HG03280 (cell line): ENCODE data around the gene GLIPR2.
"Not testable (repeated sequence)": the region's sequence is repeated elsewhere in the genome, so short reads cannot be mapped to it uniquely, and the experiment has no call there.

Experiments
- ATAC-seq: cut with Tn5 transposase; IDR thresholded peaks from one replicate; pipeline ENCODE4 v1.9.1; 2021; ENCODE audit warnings: mild to moderate bottlenecking, moderate library complexity; ENCODE audit not compliant: unreplicated experiment

GLIPR2 gene

DNA sequence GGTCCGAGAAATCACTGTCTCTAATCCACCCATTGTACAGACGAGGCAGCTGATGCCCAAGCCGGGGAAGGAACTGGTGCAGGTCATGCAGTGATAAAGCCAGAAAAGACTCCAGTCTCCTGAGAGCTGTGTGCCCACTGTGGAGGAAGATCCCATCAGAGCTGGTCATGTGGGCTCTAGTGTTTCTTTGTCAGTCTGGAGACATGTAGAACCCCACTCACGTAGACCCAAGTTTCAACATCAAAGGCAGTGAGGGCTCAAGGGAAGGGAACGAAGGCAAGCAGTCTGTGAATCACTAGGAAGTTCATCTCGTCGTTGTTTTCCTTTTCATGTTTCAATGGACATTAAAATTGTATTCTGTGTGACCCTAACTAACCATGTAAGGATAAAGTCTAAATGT is 14.6 kb upstream of the GLIPR2 start:
- no peak for ATAC-seq

- ATAC-seq: no peak
These were observed 13.0 kb upstream of the GLIPR2 start for GRCh38 chr9:36123515-36123914.

- no peak for ATAC-seq
These were observed 11.3 kb upstream of the GLIPR2 start for GRCh38 chr9:36125062-36125855.

DNA sequence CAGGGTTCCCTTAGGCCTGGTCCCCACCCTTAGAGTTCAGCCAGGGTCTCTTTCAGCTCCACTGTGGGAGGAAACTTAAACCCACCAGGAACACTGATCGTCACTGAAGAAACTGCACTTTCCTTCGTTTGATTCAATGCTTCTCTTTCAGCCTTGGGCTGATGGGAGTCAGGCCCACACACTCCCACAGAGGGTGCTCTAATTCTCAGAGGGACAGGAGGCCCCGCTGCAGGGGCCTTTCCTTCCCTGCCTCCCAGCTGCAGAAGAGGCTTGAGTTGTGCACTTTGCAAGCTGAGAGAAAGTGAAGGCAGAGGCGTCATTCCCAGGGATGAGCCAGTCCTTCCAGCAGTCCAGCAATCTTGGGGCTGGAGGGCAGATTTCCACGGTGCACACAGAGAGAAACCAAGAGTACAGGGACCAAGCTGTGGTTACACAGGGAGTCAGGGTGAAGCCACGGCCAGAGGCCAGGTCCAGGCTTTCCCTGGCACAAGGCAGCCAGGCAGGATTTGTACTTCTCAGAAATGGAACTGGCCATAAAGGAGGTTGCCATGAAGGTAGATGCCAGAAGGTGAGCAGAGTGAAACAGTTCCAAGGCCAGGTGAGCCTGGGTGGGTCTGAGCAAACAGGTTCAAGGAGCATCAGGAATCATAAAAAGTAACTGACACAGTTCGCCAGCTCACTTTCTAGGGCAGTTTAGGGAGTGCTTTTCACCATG is 10.4 kb upstream of the GLIPR2 start:
- no peak for ATAC-seq

DNA sequence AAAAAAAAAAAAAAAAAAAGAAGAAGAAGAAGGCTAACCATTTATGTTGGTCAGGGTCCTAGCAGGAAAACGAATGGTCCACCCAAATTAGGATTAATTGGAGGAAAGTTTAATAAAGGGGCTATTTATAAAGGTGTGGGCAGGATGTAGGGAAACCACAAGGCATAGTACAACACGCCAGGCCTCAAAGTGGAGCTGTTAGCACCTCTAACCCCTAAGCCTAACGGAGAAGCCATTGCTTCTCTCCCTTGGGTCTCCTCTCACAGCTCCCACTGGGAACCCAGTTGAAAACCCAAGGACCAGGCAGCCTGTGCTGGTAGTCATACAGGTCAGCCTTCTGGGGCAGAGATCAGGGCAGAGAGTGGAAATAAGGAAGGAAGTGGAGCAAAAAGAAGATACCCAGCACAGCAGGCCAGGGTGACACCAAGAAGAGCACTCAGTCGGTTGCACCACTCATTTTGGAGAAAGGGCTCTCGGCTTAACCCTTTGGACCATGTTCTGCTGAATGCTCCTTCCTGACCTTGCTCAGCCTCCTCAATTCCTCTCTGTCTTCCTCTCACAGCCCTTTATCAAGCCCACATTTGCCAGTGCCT is 8.8 kb upstream of the GLIPR2 start:
- no peak for ATAC-seq

GRCh38 chr9:36128349-36128748 is 8.2 kb upstream of the GLIPR2 start:
- ATAC-seq: no peak

GRCh38 chr9:36129139-36129538 is 7.4 kb upstream of the GLIPR2 start:
- ATAC-seq: no peak

GRCh38 chr9:36131666-36132065 is 4.9 kb upstream of the GLIPR2 start:
- not testable (repeated sequence) for ATAC-seq

- ATAC-seq: no peak
These were observed 4.4 kb upstream of the GLIPR2 start for GRCh38 chr9:36132086-36132485.

DNA sequence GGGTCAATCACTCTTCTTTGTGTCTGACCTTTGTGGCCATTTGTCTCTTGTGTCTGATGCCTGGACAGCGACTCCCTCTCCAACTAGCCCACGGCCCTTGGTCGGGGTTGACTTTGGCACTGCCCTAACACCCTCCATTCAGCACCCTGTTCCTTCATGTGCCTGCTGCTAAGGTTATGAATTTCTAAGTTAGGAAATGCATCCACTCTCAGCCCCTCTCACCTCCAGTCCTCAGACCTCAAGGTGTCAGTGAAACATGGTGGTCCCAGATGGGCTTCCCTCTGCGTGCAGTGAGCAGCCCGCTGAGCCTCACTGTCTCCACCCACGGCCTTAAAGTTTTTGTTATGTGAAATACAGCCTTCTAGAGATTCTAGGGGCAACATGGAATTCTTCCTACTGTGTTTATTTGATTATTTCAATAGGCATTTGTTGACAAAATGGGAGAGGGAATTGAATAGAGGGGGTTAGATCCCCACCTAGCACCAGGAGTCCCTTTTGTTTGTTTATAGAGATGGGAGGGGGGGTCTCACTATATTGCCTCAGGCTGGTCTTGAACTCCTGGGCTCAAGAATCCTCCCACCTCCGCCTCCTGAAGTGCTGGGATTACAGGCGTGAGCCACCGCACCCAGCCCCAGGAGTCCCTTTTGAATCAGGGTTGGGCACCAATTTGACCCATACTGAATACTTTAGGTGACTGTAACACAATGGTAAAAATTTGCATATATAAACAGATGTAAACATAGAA is 1.6 kb upstream of the GLIPR2 start:
- no peak for ATAC-seq

DNA sequence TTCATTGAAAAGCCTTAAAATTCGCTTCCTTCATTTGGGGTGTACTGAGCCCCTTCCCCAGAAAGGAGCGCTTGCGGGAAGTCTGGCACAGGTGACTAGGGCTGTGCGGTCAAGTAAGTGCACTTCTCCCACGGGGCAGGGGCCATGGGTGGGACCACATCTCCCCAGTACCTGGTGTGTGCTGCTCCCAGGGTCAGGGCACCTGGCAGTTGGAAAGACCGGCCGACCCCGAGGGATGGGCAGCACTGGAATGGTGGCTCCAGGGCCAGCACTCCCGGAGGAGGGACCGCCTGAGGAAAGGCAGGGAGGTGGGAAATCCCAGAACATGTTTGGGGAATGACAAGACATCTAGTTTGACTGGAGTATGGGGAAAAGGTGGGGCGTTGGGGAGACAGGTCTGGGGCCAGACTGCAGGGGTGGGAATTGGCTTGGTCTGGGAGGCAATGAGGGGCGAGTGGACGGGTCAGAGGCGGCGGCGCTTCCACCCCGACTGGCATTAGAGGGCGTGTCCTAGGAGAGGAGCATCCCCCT is 727 bp upstream of the GLIPR2 start:
- no peak for ATAC-seq

GRCh38 chr9:36136894-36137391 is 410 bp downstream of the GLIPR2 start:
- peak; percentile 38 for ATAC-seq

DNA sequence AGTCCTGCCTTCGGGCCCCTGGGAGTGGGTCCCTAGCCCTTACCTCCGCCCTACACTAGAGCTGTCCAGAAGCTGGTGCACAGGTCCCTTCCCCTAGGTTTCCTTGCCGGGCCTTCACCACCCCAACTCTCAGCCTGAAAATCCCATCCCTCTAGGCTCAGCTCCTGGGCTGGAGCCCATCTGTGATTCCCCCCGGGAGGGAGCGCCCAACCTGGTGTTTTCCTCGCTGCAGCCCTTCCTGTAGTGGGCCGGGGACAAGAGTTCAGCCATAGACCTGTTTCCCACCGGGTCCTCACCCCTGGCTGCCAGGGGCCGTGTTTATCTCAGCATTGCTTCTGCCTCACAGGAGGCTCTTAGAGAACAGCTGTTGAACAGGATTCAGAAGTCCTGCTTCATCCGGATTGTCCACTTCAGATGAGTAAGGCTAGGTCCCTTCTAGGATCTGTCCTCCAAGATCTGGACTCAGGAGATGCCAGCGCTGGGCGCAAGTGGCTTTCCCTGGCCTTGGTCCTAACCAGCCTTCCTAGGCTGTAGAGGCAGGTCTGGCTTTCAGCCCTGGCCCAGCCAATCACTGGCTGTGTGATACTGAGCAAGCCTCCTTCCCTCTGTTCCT is 965 bp downstream of the GLIPR2 start:
- no peak for ATAC-seq

- no peak for ATAC-seq
These were observed 2.0 kb downstream of the GLIPR2 start for GRCh38 chr9:36138496-36138895.

GRCh38 chr9:36138901-36139300 is 2.4 kb downstream of the GLIPR2 start:
- ATAC-seq: no peak

GRCh38 chr9:36140086-36141084 is 3.9 kb downstream of the GLIPR2 start:
- ATAC-seq: no peak

- ATAC-seq: no peak
These were observed 4.8 kb downstream of the GLIPR2 start for GRCh38 chr9:36141288-36141687.

DNA sequence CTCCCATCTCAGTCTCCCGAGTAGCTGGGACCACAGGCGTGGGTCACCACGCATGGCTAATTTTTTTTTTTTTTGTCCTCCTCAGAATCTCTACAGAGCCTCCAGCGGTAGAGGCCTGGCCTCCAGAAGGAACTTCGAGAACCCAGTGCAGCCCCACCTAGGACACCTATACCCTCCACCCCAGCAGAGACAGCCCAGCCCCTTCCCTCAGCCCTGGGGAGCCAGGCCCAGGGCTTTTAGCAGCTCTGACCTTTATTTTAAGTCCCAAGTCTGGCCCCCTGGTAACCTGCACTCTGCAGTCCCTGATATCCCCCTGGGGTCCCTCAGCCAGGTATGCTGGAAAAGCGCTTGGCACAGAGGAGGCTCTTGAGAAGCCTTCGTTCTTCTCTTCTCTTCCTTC is 5.2 kb downstream of the GLIPR2 start:
- no peak for ATAC-seq

DNA sequence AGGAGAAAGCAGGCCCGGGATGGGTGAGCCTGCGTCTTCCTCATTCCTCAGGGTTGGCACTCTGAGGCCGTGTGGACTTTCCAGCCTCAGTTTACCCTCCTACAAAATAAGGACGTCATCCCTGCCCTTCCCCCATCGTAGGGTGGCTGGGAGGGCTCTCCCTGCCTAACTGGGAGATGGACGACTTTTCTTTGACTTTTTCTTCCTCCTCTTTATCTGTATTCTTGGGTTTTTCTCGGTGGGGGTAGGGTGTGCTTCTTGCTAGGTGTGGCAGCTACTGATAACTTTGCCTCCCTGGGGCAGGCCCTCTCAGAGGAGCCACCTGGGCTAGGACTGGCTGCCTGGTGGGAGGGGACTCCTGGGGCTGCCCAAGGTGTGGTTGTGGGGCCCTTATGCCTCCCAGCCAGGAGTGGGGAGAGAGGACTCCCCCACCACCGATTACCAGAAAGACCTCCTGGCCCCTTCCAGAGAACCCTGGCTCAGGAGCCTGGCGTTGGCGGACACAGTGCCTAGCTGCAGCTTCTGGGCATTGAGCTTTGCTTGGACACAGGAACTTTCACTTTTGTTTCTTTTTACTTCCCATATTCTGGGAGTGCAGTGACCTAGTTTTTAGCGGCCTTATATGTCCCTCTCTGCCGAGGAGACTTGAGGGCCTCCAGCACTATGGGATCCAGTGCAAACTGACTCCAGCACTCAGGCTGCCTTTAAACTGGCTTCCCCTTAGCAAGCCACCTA is 6.1 kb downstream of the GLIPR2 start:
- ATAC-seq: no peak
